GM12874 (cell line): ENCODE results near the gene PLCB1.

Source experiments
- TF ChIP-seq, protein P1 (sequence below): IDR thresholded peaks from 2 replicates; pipeline ENCODE4 v1.5.1; 2011; ENCODE audit warnings: low read depth, mild to moderate bottlenecking, control low read depth, low read length, moderate library complexity; ENCODE audit not compliant: insufficient read depth

PLCB1 gene

DNA sequence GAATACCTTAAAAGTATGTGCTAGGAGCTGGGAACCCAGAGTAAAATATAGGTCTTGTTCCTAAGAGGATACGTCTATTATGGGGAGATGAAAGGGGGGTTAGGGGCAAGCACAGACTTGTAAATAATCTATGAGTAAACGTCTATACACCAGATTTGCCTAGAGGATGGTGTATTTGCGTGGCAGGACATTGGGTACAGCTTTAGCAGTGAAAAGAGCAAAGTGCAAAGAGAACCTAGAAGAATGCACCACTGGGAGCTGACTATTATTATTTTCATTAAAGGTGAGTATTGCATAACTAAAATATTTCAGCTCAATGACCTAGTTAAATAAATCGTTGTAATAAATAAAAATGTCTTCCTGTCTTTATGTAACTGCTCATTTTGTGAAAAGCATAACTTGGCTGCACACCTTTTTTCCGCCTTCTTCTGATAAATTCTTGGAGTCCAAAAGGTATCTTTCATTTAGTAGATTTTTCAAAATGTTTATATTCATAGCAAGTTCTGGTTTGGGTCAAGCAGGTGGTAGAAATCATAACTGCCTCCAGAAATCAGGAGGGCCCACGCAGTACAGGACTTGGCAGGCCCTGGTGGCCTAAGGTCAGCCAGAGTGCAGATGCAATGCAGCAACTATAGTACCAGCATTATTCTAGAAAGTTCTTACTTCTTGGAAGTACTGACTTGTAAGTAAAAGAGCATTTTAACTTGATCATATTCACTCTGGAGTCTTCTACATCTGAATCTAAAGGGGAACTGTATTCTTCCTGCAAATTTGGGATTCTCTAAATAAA, 357.2 kb downstream of the PLCB1 start:
- TF ChIP-seq, protein P1, sequence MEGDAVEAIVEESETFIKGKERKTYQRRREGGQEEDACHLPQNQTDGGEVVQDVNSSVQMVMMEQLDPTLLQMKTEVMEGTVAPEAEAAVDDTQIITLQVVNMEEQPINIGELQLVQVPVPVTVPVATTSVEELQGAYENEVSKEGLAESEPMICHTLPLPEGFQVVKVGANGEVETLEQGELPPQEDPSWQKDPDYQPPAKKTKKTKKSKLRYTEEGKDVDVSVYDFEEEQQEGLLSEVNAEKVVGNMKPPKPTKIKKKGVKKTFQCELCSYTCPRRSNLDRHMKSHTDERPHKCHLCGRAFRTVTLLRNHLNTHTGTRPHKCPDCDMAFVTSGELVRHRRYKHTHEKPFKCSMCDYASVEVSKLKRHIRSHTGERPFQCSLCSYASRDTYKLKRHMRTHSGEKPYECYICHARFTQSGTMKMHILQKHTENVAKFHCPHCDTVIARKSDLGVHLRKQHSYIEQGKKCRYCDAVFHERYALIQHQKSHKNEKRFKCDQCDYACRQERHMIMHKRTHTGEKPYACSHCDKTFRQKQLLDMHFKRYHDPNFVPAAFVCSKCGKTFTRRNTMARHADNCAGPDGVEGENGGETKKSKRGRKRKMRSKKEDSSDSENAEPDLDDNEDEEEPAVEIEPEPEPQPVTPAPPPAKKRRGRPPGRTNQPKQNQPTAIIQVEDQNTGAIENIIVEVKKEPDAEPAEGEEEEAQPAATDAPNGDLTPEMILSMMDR, result no peak

DNA sequence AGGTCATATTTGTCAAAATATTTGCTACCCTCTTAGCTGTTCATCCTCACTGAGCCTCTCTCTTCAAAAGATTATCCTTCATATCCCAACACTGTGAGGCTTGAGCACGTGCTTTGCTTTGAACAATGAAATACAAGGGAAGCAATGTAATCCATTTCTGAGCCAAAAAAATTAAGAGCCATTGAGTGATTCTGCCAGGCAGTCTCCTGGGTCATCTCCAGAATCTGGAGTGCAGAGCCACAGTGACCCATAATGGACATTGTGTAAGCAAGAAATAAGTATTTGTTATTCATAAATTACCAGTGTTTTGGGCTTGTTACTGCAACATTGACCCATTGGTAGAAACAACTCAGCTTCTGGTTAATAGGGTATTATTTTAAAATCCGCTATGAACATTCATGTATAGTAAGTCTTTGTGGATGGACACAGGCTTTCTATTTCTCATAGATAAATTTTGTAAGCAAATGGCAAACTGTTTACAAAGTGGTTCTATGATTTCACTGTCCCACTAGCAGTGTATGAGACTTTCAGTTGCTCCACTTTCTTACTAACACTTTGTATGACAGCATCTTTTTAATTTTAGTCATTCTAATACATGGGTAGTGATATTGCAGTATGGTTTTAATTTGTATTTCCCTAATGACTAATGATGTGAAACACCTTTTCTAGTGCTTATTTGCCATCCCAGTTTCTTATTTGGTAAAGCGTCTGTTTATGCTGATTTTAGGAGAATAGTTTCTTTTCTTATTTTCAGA, 358.2 kb downstream of the PLCB1 start:
- TF ChIP-seq, protein P1, result no peak

DNA sequence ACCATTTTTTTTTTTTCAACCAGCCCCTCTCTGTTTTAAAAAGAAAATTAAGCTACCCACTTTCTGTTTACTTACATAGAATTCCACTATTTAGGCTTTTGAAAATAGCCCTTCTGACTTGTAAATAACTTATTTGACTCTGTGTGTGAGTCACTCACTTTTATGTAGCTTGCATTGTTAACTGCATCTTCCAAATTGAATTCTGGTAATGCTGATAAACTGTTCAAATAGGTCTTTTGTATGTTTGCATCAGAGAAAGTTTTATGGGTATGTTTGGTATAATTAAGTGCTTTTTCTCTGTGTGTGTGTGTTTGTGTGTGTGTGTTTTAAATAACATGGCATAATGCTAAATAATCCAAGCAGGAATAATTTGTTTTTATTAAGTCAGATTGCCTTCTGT, 360.1 kb downstream of the PLCB1 start:
- TF ChIP-seq, protein P1, result no peak

DNA sequence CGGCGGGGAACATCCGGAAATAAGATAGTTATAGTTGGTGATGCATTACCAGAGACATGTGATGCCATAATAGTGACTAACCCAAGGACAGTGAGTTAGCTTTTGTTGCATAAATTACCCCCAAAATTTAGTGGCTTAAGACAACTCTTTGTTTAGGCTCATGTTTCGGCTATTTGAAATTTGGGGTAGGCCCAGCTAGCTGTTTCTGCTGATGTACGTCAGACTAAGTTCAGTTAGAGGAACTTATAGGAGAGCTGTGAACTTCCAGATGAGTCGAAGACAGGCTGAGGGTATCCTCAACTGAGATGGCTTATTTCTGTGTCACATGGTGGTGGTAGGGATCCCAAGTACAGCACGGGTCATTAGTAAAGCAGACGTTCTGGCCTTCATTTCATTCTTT, 366.5 kb downstream of the PLCB1 start:
- TF ChIP-seq, protein P1, result no peak

DNA sequence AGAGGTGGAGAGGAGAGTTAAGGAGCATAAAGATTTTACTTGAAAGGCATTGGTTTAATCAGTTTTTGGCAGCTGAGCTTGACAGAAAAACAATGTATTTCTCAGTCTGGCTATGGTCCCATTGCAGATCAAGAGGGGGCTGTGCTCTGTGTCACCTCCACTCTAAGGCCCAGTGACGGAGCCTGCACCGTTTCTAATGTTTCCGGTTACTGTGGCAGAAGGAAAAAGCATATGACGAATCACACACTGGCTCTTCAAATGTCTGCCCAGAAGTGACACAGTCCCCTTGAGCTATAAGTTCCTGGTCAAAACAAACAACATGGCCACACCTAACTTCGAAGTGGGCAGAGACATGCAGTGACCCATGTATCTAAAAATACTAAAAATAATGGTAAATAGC, 372.0 kb downstream of the PLCB1 start:
- TF ChIP-seq, protein P1, result no peak

DNA sequence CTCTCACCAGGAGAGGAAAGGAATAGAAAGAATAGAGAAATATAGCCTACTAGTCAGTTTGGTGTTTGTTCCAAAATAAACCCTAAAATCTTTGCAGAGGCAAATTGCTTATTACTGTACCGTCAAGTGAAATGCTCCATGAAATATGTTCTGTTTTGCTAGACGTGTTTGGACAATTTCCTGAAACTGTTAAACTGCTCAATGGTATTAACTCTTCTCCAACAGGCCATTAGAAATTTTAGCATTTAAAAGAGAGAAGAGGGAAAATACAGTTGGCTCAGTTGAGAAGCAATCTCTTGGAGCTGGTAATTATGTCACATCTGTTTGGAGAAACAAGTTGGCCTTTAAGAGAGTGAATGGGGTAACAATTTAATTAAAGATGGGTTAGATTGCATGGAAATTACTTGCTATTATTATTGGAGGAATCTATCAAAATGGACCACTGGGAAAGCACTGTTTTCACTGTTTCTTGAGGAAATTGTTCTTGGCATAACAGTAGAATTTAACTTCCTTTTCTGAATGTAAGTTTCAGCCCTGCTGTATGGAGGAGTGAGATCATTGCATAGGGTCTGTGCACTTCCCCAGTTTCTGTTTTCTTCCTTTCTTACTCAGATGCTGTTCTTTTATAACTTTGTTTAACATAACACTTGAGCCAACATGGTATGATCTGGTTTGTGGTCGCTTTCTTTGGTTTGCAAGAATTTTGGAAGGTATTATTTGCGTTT, 373.6 kb downstream of the PLCB1 start:
- TF ChIP-seq, protein P1, result no peak

DNA sequence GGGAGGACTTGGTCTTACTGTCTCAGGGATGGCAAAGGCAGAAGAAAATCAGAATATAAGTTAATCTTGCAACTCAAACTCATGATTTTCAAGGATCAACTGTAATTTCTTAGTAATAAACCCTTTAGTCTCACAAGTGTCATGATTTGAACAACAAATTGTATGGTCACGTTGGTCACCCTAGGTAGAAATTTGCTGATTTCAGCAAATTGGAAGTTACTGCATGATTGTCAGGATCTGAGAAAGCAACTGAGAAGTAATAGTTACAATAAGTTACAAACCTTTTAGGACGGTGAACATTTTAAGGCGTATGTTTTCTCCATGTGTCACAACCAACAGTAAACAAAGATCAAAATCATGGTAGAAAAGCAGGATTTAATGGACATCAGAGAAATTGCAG, 375.2 kb downstream of the PLCB1 start:
- TF ChIP-seq, protein P1, result no peak
